HFFc6 (cell line): ENCODE data around the gene RRAGC. TPM values are rescaled to one million over a fixed set of nuclear protein-coding genes. Genes with fewer than 3 reads are reported as not detected.
"Not testable (repeated sequence)": the region's sequence is repeated elsewhere in the genome, so short reads cannot be mapped to it uniquely, and the experiment has no call there.

Source experiments
- DNase-seq: peaks from one replicate; pipeline ENCODE4 v3.0.0-alpha.2; 2018
- H3K27ac Mint-ChIP-seq: 2 replicates; pipeline ENCODE4 v1.8.0; 2020; ENCODE audit warnings: mild to moderate bottlenecking, mixed read lengths
- H3K27me3 Mint-ChIP-seq: 2 replicates; pipeline ENCODE4 v1.8.0; 2021; ENCODE audit warnings: mild to moderate bottlenecking, moderate library complexity, mixed read lengths; ENCODE audit not compliant: insufficient read depth
- H3K36me3 Mint-ChIP-seq: 2 replicates; pipeline ENCODE4 v1.8.0; 2021; ENCODE audit warnings: low read depth, mixed read lengths
- H3K4me1 Mint-ChIP-seq: 2 replicates; pipeline ENCODE4 v1.8.0; 2020; ENCODE audit warnings: low read depth, mixed read lengths
- H3K4me3 Mint-ChIP-seq: 2 replicates; pipeline ENCODE4 v1.8.0; 2020; ENCODE audit warnings: mild to moderate bottlenecking, moderate library complexity, mixed read lengths
- H3K9me3 Mint-ChIP-seq: 2 replicates; pipeline ENCODE4 v1.8.0; 2020; ENCODE audit warnings: mild to moderate bottlenecking, mixed read lengths
- CTCF ChIP-seq: fragments of 200-600 bp; sonication (generic); IDR thresholded peaks from 2 replicates; pipeline ENCODE4 v1.5.0; 2021; ENCODE audit warnings: antibody characterized with exemption, mild to moderate bottlenecking
- total RNA-seq, 6 experiments: library from RNA; stranded (reverse); fragmentation: NEBNext Ultra II Directional; extraction: Animal tissue kit (Norgen Biotek cat#: 25700); gene quantifications; 2 replicates in 1 of 6; 3 replicates in 5 of 6; pipeline ENCODE4 v1.2.3, GENCODE V29; 2021

RRAGC gene
- total RNA-seq, 6 experiments from 2014 or later: 23.1 to 27.2 (median 26.2) TPM

GRCh38 chr1:38852780-38853179 is 6.8 kb downstream of the RRAGC start:
- Mint-ChIP-seq H3K27me3 (no peaks in the 10 kb centered on the region), H3K36me3 (peaks cover 17% of the 10 kb centered on the region), H3K4me1 (peaks cover 6% of the 10 kb centered on the region; the same call in 1 of the 2 replicates)

GRCh38 chr1:38848071-38848470 is 11.5 kb downstream of the RRAGC start:
- DNase-seq: no peak
- H3K4me3 Mint-ChIP-seq: no peak overlapping the region
- no peak overlapping the region for H3K27ac Mint-ChIP-seq
- no peaks in the 10 kb centered on the region for H3K9me3 Mint-ChIP-seq
- H3K27me3 Mint-ChIP-seq: no peaks in the 10 kb centered on the region
- no peak for TF ChIP-seq CTCF
- H3K4me1 Mint-ChIP-seq: no peaks in the 10 kb centered on the region
- peaks cover 27% of the 10 kb centered on the region for H3K36me3 Mint-ChIP-seq

More at GRCh38 chr1:38852780-38853179, 6.8 kb downstream of the RRAGC start:
- no peak for TF ChIP-seq CTCF
- DNase-seq: no peak
- Mint-ChIP-seq H3K9me3 (no peaks in the 10 kb centered on the region), H3K4me3 (no peak overlapping the region), H3K27ac (no peak overlapping the region)

GRCh38 chr1:38846210-38846609 is 13.4 kb downstream of the RRAGC start:
- H3K9me3 Mint-ChIP-seq: no peaks in the 10 kb centered on the region
- peak overlapping the region; percentile 7; the same call in 1 of the 2 replicates for H3K27ac Mint-ChIP-seq
- peaks cover 19% of the 10 kb centered on the region for H3K36me3 Mint-ChIP-seq
- no peaks in the 10 kb centered on the region for H3K4me1 Mint-ChIP-seq
- no peaks in the 10 kb centered on the region for H3K27me3 Mint-ChIP-seq
- no peak for DNase-seq
- TF ChIP-seq CTCF: no peak
- no peak overlapping the region for H3K4me3 Mint-ChIP-seq

- H3K4me1 Mint-ChIP-seq, DNase-seq, H3K9me3 Mint-ChIP-seq, H3K4me3 Mint-ChIP-seq, H3K27ac Mint-ChIP-seq, H3K27me3 Mint-ChIP-seq: not testable (repeated sequence)
- H3K36me3 Mint-ChIP-seq: peaks cover 17% of the 10 kb centered on the region
Measured at GRCh38 chr1:38845088-38845487, 14.5 kb downstream of the RRAGC start.

GRCh38 chr1:38840281-38840680 is 19.3 kb downstream of the RRAGC start:
- Mint-ChIP-seq H3K27ac (no peak overlapping the region), H3K4me1 (no peaks in the 10 kb centered on the region), H3K36me3 (peaks cover 23% of the 10 kb centered on the region), H3K9me3 (no peaks in the 10 kb centered on the region), H3K27me3 (no peaks in the 10 kb centered on the region), H3K4me3 (no peak overlapping the region)
- no peak for TF ChIP-seq CTCF
- no peak for DNase-seq

- DNase-seq: no peak
- Mint-ChIP-seq H3K9me3 (no peaks in the 10 kb centered on the region), H3K27me3 (no peaks in the 10 kb centered on the region), H3K4me1 (no peaks in the 10 kb centered on the region), H3K36me3 (peaks cover 16% of the 10 kb centered on the region), H3K4me3 (no peak overlapping the region), H3K27ac (no peak overlapping the region)
- TF ChIP-seq CTCF: no peak
Measured at GRCh38 chr1:38839363-38839762, 20.2 kb downstream of the RRAGC start.

GRCh38 chr1:38836316-38836715 is 23.3 kb downstream of the RRAGC start:
- not testable (repeated sequence) for H3K27me3 Mint-ChIP-seq, H3K27ac Mint-ChIP-seq, H3K4me1 Mint-ChIP-seq, H3K4me3 Mint-ChIP-seq, H3K9me3 Mint-ChIP-seq, H3K36me3 Mint-ChIP-seq, DNase-seq
